Small intestine (tissue), 7 donors: ENCODE measurements around the gene DAAM1. TPM values are rescaled to one million over a fixed set of nuclear protein-coding genes. Genes with fewer than 3 reads are reported as not detected.
A peak's percentile ranks its signal among the peaks of the same experiment; 100 is the strongest.

Experiments used
- DNase-seq, 2 donors: peaks; one replicate each; pipeline versions ENCODE4 v3.0.0 to v3.0.0-alpha.2; 2013
- FAIRE-seq: peaks from 2 replicates; lab custom pipeline; 2012; peaks lifted over from hg19 to GRCh38; lab: Jason Lieb, UNC
- H3K27ac ChIP-seq, 3 donors: one replicate each; pipeline ENCODE4 v1.5.1; 2013; ENCODE audit warnings: low read length in 2 of 3, mild to moderate bottlenecking in 2 of 3, control low read depth in 1 of 3, inconsistent platforms in 1 of 3, low read depth in 1 of 3, moderate library complexity in 1 of 3
- H3K27me3 ChIP-seq, 3 donors: one replicate each; pipeline ENCODE4 v1.6.1; 2013; ENCODE audit warnings: low read length in 3 of 3, inconsistent platforms in 1 of 3; ENCODE audit not compliant: control insufficient read depth in 3 of 3, insufficient read depth in 3 of 3
- H3K36me3 ChIP-seq, 3 donors: one replicate each; pipeline ENCODE4 v1.6.1; 2013; ENCODE audit warnings: low read length in 3 of 3, inconsistent platforms in 1 of 3, low read depth in 1 of 3, mild to moderate bottlenecking in 1 of 3, moderate library complexity in 1 of 3; ENCODE audit not compliant: control insufficient read depth in 3 of 3, insufficient read depth in 2 of 3
- H3K4me1 ChIP-seq, 3 donors: one replicate each; pipeline ENCODE4 v1.6.1; 2013; ENCODE audit warnings: low read length in 2 of 3, inconsistent platforms in 1 of 3, low read depth in 1 of 3, mild to moderate bottlenecking in 1 of 3, moderate library complexity in 1 of 3; ENCODE audit not compliant: control insufficient read depth in 3 of 3, insufficient read depth in 2 of 3
- H3K4me3 ChIP-seq, 3 donors: one replicate each; pipeline ENCODE4 v1.5.1; 2013; ENCODE audit warnings: low read length in 3 of 3, control low read depth in 1 of 3, inconsistent platforms in 1 of 3, low read depth in 1 of 3, mild to moderate bottlenecking in 1 of 3, moderate library complexity in 1 of 3
- H3K9me3 ChIP-seq, 2 donors: one replicate each; pipeline ENCODE4 v1.6.1; 2013; ENCODE audit warnings: low read depth in 1 of 2, low read length in 1 of 2; ENCODE audit not compliant: control insufficient read depth in 2 of 2, insufficient read depth in 1 of 2
- WGBS, 3 donors: extraction: QIAGEN DNeasy Blood & Tissue Kit; methylation state at CpG; one replicate each; pipeline ENCODE4 v1.1.7; 2013; 5-methylcytosine and 5-hydroxymethylcytosine counted together
- polyA plus RNA-seq, 4 donors: library from polyadenylated mRNA; stranded (reverse) in 3 of 4; unstranded in 1 of 4; fragments of 200-250 nt in 3 of 4; fragments of 120-200 nt in 1 of 4; gene quantifications; one replicate each; pipeline versions ENCODE4 v1.2.1 to v1.2.3, GENCODE V29; 2013
- donor health status: healthy with polysubstance abuse.
- donor health status: control.
- donor health status: control.
- donor health status: Bipolar disorder and iron deficiency.
- donor health status: healthy.

Gene DAAM1
- polyA plus RNA-seq, 4 donors, result 5.4 to 34.0 (median 11.9) TPM

GRCh38 chr14:59406454-59407245 lies 218.2 kb downstream of the DAAM1 start:
- Histone ChIP-seq H3K27ac (peak overlapping the region in 2 of 3 donors; percentile 70 to 77), H3K4me3 (no peak overlapping the region), H3K9me3 (peaks cover 0 to 12% of the 10 kb centered on the region in 2 donors), H3K4me1 (peaks cover 0 to 19% (median 2%) of the 10 kb centered on the region in 3 donors), H3K27me3 (no peaks in the 10 kb centered on the region), H3K36me3 (no peaks in the 10 kb centered on the region)
- no peak for FAIRE-seq
- 5 to 26% (median 17%) methylated on average over 6 of the region's 6 CpGs for WGBS, 3 donors
- peak; percentile 69 to 79 for DNase-seq

- 65 to 84% (median 82%) methylated on average over 4 of the region's 4 CpGs for WGBS, 3 donors
- Histone ChIP-seq H3K9me3 (peaks cover 0 to 12% of the 10 kb centered on the region in 2 donors), H3K4me3 (no peak overlapping the region), H3K27ac (peak overlapping the region in 2 of 3 donors; percentile 70 to 77), H3K27me3 (no peaks in the 10 kb centered on the region), H3K36me3 (no peaks in the 10 kb centered on the region), H3K4me1 (peaks cover 0 to 19% (median 2%) of the 10 kb centered on the region in 3 donors)
- FAIRE-seq (no peak), DNase-seq (no peak)
Observed at GRCh38 chr14:59407246-59408010, 219.0 kb downstream of the DAAM1 start.

- 80 to 91% (median 83%) methylated on average over 5 of the region's 5 CpGs for WGBS, 3 donors
- H3K27me3 ChIP-seq, result no peaks in the 10 kb centered on the region
- DNase-seq, result no peak
- H3K9me3 ChIP-seq, result no peaks in the 10 kb centered on the region
- FAIRE-seq, result no peak
- no peaks in the 10 kb centered on the region for H3K36me3 ChIP-seq
- no peak overlapping the region for H3K27ac ChIP-seq
- H3K4me1 ChIP-seq, result peaks cover 0 to 5% (median 0%) of the 10 kb centered on the region in 3 donors
- H3K4me3 ChIP-seq, result no peak overlapping the region
Observed at GRCh38 chr14:59415836-59416602, 227.6 kb downstream of the DAAM1 start.

GRCh38 chr14:59417311-59417710 lies 228.8 kb downstream of the DAAM1 start:
- DNase-seq, result no peak
- 76 to 81% (median 79%) methylated on average over 6 of the region's 6 CpGs for WGBS, 3 donors
- no peak for FAIRE-seq
- Histone ChIP-seq H3K27me3 (no peaks in the 10 kb centered on the region), H3K27ac (no peak overlapping the region), H3K36me3 (no peaks in the 10 kb centered on the region), H3K9me3 (no peaks in the 10 kb centered on the region), H3K4me3 (no peak overlapping the region), H3K4me1 (peaks cover 0 to 5% (median 0%) of the 10 kb centered on the region in 3 donors)

GRCh38 chr14:59419303-59419702 lies 230.8 kb downstream of the DAAM1 start:
- FAIRE-seq (no peak), DNase-seq (peak; percentile 40 to 61)
- no peak overlapping the region for H3K27ac ChIP-seq
- no peaks in the 10 kb centered on the region for H3K9me3 ChIP-seq
- no peak overlapping the region for H3K4me3 ChIP-seq
- 28 to 41% (median 40%) methylated on average over 2 of the region's 2 CpGs for WGBS, 3 donors
- no peaks in the 10 kb centered on the region for H3K36me3 ChIP-seq
- H3K4me1 ChIP-seq, result peaks cover 0 to 5% (median 0%) of the 10 kb centered on the region in 3 donors
- no peaks in the 10 kb centered on the region for H3K27me3 ChIP-seq
